HCT116 (cell line): Measurements from ENCODE around the gene NEDD4L. TPM values are rescaled to one million over a fixed set of nuclear protein-coding genes. Genes with fewer than 3 reads are reported as not detected.

Experiments
- ATAC-seq: fragments of 200-7000 bp; cut with Tn5 transposase; 2 replicates; pipeline ENCODE4 v1.9.1; 2020; ENCODE audit warnings: mild to moderate bottlenecking, moderate library complexity
- BruUV-seq: library from RNA; stranded (reverse); fragments of 400-500 nt; replicated peaks from 2 replicates; lab custom pipeline; 2021; lab: Mats Ljungman, UMichigan
- CTCF ChIA-PET: fragments of 300-600 bp; sonication (Branson Sonifier 250); formaldehyde crosslinking; loops from one replicate; lab custom pipeline; 2021; ENCODE audit warnings: antibody characterized with exemption; lab: Charles Lee
- POLR2A ChIA-PET: fragments of 300-600, 350-600 bp; sonication (Branson Sonifier 250); formaldehyde crosslinking; loops from one replicate; lab custom pipeline; 2021; ENCODE audit warnings: antibody characterized with exemption; lab: Charles Lee
- RAD21 ChIA-PET, 2 experiments: fragments of 300-600 bp; sonication (Branson Sonifier 250); formaldehyde crosslinking; loops; one replicate each; lab custom pipeline; 2023; ENCODE audit warnings: low total read pairs in 2 of 2; ENCODE audit not compliant: uncharacterized antibody in 2 of 2, unreplicated experiment in 2 of 2, low non-redundant PET in 1 of 2; lab: Charles Lee
- DNase-seq: peaks from one replicate; pipeline ENCODE4 v3.0.0-alpha.2; 2010; ENCODE audit warnings: low read depth, low spot score
- H2AFZ ChIP-seq: fragments of 200-600 bp; shearing (Covaris generic), sonication (generic); 2 replicates; pipeline ENCODE4 v1.6.1; 2017; ENCODE audit warnings: low read depth, mixed run types, mixed read lengths, antibody characterized with exemption, low read length; ENCODE audit not compliant: poor library complexity, severe bottlenecking
- H3K27ac ChIP-seq: 2 replicates; pipeline ENCODE4 v1.5.1; 2012; ENCODE audit warnings: low read depth, low read length
- H3K27me3 ChIP-seq: fragments of 200-600 bp; sonication (generic); 2 replicates; pipeline ENCODE4 v1.6.1; 2016; ENCODE audit warnings: mixed run types, low read length, mixed read lengths; ENCODE audit not compliant: insufficient read depth
- H3K36me3 ChIP-seq, 2 experiments: fragments of 200-500 bp in 1 of 2; fragments of 200-600 bp in 1 of 2; sonication (Bioruptor generic) in 1 of 2; sonication (generic) in 1 of 2; 2 replicates each; pipeline versions ENCODE4 v1.5.1 to v1.6.1; 2014 to 2016; ENCODE audit warnings: low read length in 2 of 2, inconsistent platforms in 1 of 2, mixed read lengths in 1 of 2, mixed run types in 1 of 2; ENCODE audit not compliant: insufficient read depth in 2 of 2, control insufficient read depth in 1 of 2
- H3K4me1 ChIP-seq, 2 experiments: fragments of 200-600 bp in 1 of 2; sonication (generic) in 1 of 2; 2 replicates each; pipeline versions ENCODE4 v1.5.1 to v1.6.1; 2012 to 2017; ENCODE audit warnings: low read length in 2 of 2, inconsistent platforms in 1 of 2, mild to moderate bottlenecking in 1 of 2, mixed read lengths in 1 of 2, mixed run types in 1 of 2, moderate library complexity in 1 of 2; ENCODE audit not compliant: insufficient read depth in 2 of 2, control insufficient read depth in 1 of 2
- H3K4me2 ChIP-seq: fragments of 200-600 bp; sonication (generic); 2 replicates; pipeline ENCODE4 v1.6.1; 2017; ENCODE audit warnings: mixed run types, low read length, mixed read lengths
- H3K4me3 ChIP-seq, 2 experiments: fragments of 200-600 bp in 1 of 2; sonication (generic) in 1 of 2; replicated peaks in 1 of 2; 2 replicates each; pipeline ENCODE4 v1.5.1; 2011 to 2016; ENCODE audit warnings: low read length in 2 of 2, control low read depth in 1 of 2, low read depth in 1 of 2, mild to moderate bottlenecking in 1 of 2, mixed read lengths in 1 of 2, mixed run types in 1 of 2
- H3K79me2 ChIP-seq: fragments of 200-600 bp; sonication (generic); 2 replicates; pipeline ENCODE4 v1.6.1; 2017; ENCODE audit warnings: mild to moderate bottlenecking, mixed run types, low read length, moderate library complexity, mixed read lengths; ENCODE audit not compliant: insufficient read depth
- H3K9ac ChIP-seq: fragments of 200-600 bp; sonication (generic); 2 replicates; pipeline ENCODE4 v1.6.1; 2016; ENCODE audit warnings: low read length, mixed read lengths
- H3K9me2 ChIP-seq: fragments of 200-600 bp; sonication (generic), shearing (Covaris generic); 2 replicates; pipeline ENCODE4 v1.6.1; 2017; ENCODE audit warnings: mixed run types, mild to moderate bottlenecking, moderate library complexity; ENCODE audit not compliant: insufficient read depth
- H3K9me3 ChIP-seq, 2 experiments: fragments of 200-500 bp in 1 of 2; fragments of 200-600 bp in 1 of 2; sonication (Bioruptor generic) in 1 of 2; sonication (generic) in 1 of 2; 2 replicates each; pipeline ENCODE4 v1.6.1; 2014 to 2017; ENCODE audit warnings: low read length in 2 of 2, mixed read lengths in 2 of 2, inconsistent platforms in 1 of 2, low read depth in 1 of 2, mild to moderate bottlenecking in 1 of 2, mixed run types in 1 of 2, moderate library complexity in 1 of 2; ENCODE audit not compliant: control insufficient read depth in 1 of 2, insufficient read depth in 1 of 2
- H4K20me1 ChIP-seq: fragments of 200-600 bp; sonication (generic), shearing (Covaris generic); 2 replicates; pipeline ENCODE4 v1.6.1; 2017; ENCODE audit warnings: mixed run types, mild to moderate bottlenecking, moderate library complexity; ENCODE audit not compliant: insufficient read depth
- ATF3 ChIP-seq: IDR thresholded peaks from 2 replicates; pipeline ENCODE4 v1.6.1; 2012
- CBX3 ChIP-seq: IDR thresholded peaks from 2 replicates; pipeline ENCODE4 v1.6.1; 2012; ENCODE audit warnings: low read depth
- CEBPB ChIP-seq: IDR thresholded peaks from 2 replicates; pipeline ENCODE4 v1.6.1; 2012; ENCODE audit warnings: low read depth
- CTCF ChIP-seq, 3 experiments: fragments of 200-600 bp in 1 of 3; sonication (generic) in 1 of 3; IDR thresholded peaks in 2 of 3; conservative IDR thresholded peaks in 1 of 3; 2 replicates each; pipeline ENCODE4 v1.5.1; 2012 to 2017; ENCODE audit warnings: low read depth in 2 of 3, low read length in 2 of 3, antibody characterized with exemption in 1 of 3, borderline replicate concordance in 1 of 3, control low read depth in 1 of 3, mild to moderate bottlenecking in 1 of 3, mixed read lengths in 1 of 3, mixed run types in 1 of 3, moderate library complexity in 1 of 3; ENCODE audit not compliant: insufficient read depth in 1 of 3
- EGR1 ChIP-seq: IDR thresholded peaks from 2 replicates; pipeline ENCODE4 v1.6.1; 2012; ENCODE audit warnings: low read depth
- EZH2phosphoT487 ChIP-seq: fragments of 200-600 bp; IDR thresholded peaks from 2 replicates; pipeline ENCODE4 v1.6.1; 2018; ENCODE audit warnings: antibody characterized with exemption, borderline replicate concordance
- JUND ChIP-seq: IDR thresholded peaks from 2 replicates; pipeline ENCODE4 v1.6.1; 2012
- MAX ChIP-seq: IDR thresholded peaks from 2 replicates; pipeline ENCODE4 v1.6.1; 2012
- POLR2A ChIP-seq: IDR thresholded peaks from 2 replicates; pipeline ENCODE4 v1.7.0; 2011; ENCODE audit warnings: borderline replicate concordance; ENCODE audit not compliant: insufficient read depth, insufficient read length; ENCODE audit errors: extremely low read depth
- POLR2AphosphoS5 ChIP-seq: IDR thresholded peaks from 2 replicates; pipeline ENCODE4 v1.6.1; 2011; ENCODE audit warnings: mild to moderate bottlenecking, low read depth, low read length, moderate library complexity
- REST ChIP-seq: IDR thresholded peaks from 2 replicates; pipeline ENCODE4 v1.6.1; 2012; ENCODE audit warnings: low read depth
- SIN3A ChIP-seq: IDR thresholded peaks from 2 replicates; pipeline ENCODE4 v1.6.1; 2012; ENCODE audit warnings: low read depth
- SP1 ChIP-seq: IDR thresholded peaks from 2 replicates; pipeline ENCODE4 v1.6.1; 2012; ENCODE audit warnings: low read depth
- SRF ChIP-seq: IDR thresholded peaks from 2 replicates; pipeline ENCODE4 v1.6.1; 2012; ENCODE audit warnings: low read depth
- ZBTB33 ChIP-seq: IDR thresholded peaks from 2 replicates; pipeline ENCODE4 v1.6.1; 2011; ENCODE audit warnings: mild to moderate bottlenecking, low read length, moderate library complexity; ENCODE audit not compliant: insufficient replicate concordance; ENCODE audit errors: extremely low read depth
- ZFX ChIP-seq: fragments of 450-650 bp; IDR thresholded peaks from 2 replicates; pipeline ENCODE4 v1.6.1; 2017
- ZNF274 ChIP-seq: fragments of 200-500 bp; sonication (Bioruptor generic); IDR thresholded peaks from 2 replicates; pipeline ENCODE4 v1.6.1; 2014; ENCODE audit warnings: mild to moderate bottlenecking, low read depth, low read length, inconsistent platforms
- intact Hi-C: fragments of 100-400 bp; cut with micrococcal nuclease; formaldehyde crosslinking; loops from 2 replicates; pipeline ENCODE4 v1.10.0; 2022
- total RNA-seq: library from RNA; stranded (reverse); gene quantifications from one replicate; pipeline ENCODE4 v1.2.1, GENCODE V29; 2021; ENCODE audit not compliant: unreplicated experiment

The NEDD4L gene
- total RNA-seq, 1 experiment from 2014 or later = 41.5 TPM

GRCh38 chr18:58359218-58359617, 315.2 kb downstream of the NEDD4L start:
- intact Hi-C loops = no loop called here
- no peak for DNase-seq
- no TSS peak for BruUV-seq
- H3K9me2 ChIP-seq = no peaks in the 10 kb centered on the region
- no peaks in the 10 kb centered on the region for H3K9me3 ChIP-seq
- no peak overlapping the region for H2AFZ ChIP-seq
- H3K36me3 ChIP-seq = no peaks in the 10 kb centered on the region
- H3K79me2 ChIP-seq = no peaks in the 10 kb centered on the region
- no peaks in the 10 kb centered on the region for H3K4me1 ChIP-seq
- H3K9ac ChIP-seq = no peak overlapping the region
- ChIA-PET POLR2A (no interaction called here), RAD21 (no interaction called here), CTCF (no interaction called here)
- H3K4me2 ChIP-seq = no peak overlapping the region
- no peak overlapping the region for H3K4me3 ChIP-seq
- no peak overlapping the region for H3K27ac ChIP-seq
- TF ChIP-seq MAX (no peak), POLR2AphosphoS5 (no peak), CBX3 (no peak), EZH2phosphoT487 (no peak), SRF (no peak), EGR1 (no peak), ZBTB33 (no peak), SIN3A (no peak), SP1 (no peak), ATF3 (no peak), ZNF274 (no peak), CTCF (IDR thresholded peaks at IDR 0.05 in 2 of 3, conservative IDR thresholded peaks at IDR 0.05 in 1 of 3; ENCODE audit: borderline replicate concordance in 1 of 3, insufficient read depth in 1 of 3, low read depth in 2 of 3, low read length in 2 of 3) (no peak), REST (no peak), POLR2A (no peak), JUND (no peak), ZFX (no peak), CEBPB (no peak)
- TF ChIP-seq, all 23 proteins: peak for 0
- ATAC-seq = no peak
- no peaks in the 10 kb centered on the region for H3K27me3 ChIP-seq
- H4K20me1 ChIP-seq = no peaks in the 10 kb centered on the region
